Measurements from ENCODE around the gene PRKCD.

PRKCD gene

DNA sequence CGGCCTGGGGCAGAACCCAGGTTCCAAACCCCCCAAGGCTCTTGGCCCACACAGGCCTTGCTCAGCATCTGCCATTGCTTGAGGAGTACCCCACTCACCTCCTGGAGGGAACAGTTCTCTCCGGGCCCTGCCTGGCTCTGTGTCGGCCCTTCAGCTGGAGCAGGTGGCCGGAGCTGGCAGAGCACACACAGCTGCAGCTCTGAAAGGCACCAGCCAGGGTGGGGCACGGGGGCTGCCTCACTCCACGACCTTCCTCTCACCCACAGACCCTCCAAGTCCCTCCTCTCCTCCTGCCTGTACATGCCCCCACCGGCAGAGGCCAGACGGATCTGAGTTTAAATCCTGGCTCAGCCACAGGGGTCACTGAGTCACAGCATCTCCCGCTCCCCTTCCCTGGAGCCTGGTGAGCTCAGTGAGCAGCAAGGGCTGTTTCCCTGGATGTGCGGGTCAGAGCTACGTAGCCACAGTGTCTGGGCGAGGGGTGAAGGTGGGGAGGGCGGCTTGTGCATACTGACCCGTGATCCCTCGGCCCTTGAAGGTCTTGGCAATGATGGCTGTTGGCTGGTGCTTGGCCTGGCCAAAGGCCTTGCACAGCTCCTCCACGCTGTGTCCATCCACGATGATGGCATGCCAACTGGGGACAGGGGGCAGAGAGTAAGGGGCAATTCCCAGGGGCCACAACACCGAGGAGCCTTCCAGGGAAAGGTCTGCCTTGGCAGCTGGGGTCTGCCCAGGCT, 71.8 kb downstream of the PRKCD start:
- DNase-seq (ENCODE audit: low read depth), result no peak

DNA sequence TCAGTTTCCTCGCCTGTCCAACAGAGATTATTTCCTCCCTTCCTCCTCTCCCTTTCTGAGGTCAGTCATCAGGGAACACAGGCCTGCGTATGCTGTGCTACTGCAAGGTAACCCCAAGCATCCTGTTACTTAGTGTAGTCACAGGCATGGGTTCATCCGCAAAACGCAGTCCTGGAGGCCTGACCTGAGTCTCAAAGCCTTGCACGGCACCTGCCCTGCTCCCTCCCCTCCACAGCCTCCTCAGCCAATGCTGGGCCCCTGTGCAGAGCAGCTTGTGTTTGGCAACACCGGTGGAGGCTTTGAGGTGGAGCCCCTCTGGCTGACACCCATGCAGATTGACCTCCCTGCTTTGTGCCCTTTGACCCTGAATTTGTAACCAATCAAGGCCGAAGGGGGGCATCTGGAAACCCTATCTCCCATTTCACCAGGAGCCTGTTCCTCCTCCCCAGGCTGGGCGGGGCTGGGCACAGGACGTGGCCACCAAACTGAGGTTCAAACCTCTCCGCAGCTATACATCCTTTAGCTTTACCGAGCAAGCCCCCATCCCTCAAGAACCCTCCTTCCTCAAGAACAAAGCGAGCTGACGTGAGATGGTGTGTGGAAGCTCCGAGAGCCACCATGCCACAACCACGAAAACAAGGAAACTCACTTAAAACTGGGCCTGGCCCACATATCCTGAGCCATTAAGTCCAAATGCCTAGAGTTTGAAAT, 73.3 kb downstream of the PRKCD start:
- no peak for DNase-seq (ENCODE audit: low read depth)

DNA sequence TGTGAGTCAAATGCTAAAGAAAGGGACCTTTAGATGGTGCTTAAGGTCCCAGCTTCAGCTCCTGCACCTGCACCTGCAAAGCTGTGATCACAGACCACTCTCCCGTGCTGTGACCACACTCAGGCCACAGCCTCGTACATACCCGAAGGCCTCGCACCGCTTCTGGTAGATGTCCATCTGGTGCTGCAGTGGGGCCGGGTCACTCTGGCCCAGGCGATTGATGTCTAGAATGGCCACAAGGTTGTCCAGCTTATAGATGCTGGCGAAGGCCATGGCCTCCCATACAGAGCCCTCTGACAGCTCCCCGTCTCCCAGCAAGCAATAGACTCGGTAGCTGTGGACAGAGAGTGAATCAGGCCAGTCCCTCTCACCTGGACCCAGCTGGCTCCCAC, 73.8 kb downstream of the PRKCD start:
- DNase-seq (ENCODE audit: low read depth), result no peak

DNA sequence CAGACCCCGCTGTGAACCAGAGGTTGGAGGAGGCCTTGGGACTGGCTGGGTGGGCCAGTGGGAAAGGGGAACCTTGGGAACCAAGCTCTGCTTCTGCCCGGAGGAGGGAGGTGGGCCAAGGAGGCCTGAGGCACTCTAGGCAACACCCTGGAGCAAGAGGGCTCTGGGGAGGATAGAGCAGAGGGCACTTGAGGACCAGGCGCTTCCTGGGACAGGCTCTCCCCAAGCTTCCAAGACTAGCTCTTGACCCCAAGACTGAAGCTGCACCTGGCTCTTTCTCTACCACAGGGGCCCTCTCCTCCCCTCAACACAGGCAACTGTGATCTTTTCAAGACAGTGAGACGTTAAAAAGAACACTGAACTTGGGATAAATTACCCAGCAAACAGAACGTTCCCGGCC, 74.5 kb downstream of the PRKCD start:
- no peak for DNase-seq (ENCODE audit: low read depth)

DNA sequence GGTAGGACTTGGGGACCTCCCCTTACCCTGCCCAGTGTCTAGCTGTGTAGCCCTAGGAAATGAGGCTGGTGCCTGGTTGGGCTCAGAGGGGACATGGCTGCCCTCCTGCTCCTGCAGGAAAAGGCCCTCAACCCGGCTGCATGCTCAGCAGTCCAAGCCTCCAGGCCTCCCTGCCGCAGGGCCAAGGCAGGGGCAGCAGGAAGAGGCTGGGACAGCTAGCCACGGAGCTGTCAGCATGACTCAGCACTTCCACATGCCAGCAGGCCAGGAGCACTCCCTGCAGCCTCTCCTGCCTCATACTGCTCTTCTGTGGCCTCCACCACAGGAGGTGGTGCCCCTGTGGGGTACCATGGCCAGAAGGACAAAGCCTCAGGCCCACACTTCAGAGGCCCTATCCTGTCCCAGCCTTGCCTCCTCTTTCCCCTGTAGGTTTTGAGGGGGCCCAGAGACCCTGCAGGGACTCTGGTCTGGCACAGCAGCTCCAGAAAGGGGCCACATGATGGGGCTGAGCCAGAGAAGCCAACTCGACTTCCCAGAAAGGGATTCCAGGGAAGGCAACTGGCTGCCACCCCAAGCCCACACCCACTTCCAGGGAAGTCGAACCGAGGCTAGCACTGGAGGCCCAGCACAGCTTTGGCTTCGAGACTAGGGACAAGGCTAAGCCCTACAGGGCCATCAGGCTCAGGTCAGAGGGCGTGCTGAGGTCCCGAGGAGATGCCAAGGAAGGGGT, 75.3 kb downstream of the PRKCD start:
- DNase-seq (ENCODE audit: low read depth), result no peak

DNA sequence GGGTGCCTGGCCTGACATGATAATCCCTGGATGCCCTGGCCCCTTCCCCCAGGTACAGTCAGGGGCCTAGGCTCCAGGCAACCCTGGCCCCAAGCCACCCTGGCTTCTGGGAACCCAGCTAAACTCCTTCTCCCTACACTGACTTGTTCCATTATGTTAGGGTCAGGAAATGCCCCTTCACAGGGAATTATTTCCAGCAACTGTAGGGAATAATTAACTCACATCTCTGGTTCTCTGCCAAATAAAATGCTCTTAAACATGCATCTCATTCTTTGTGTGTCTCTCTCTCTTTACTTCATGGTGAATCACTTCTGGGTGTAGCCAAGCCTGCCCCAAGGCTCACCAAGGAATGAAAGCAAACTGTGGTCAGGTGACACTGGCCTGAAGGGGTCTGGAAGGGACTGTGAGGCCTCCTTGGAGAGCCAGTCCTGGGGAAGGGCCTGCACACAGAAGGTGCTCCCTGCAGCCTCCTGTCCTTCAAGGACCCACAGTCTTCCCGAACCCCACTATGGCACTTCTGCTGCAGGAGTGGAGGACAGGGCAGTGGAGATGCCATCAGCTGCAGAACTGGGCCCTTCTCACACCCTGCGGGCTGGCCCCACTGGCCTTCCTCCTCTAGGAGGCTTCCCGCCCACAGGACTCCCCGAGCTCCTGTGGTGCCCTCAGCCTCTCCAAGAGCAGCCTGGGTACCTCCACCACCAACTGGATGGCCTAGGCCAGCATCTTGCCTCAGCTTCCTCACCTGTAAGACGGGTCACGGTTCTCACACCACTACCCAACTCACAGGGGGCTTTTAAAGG, 77.2 kb downstream of the PRKCD start:
- DNase-seq (ENCODE audit: low read depth), result no peak

DNA sequence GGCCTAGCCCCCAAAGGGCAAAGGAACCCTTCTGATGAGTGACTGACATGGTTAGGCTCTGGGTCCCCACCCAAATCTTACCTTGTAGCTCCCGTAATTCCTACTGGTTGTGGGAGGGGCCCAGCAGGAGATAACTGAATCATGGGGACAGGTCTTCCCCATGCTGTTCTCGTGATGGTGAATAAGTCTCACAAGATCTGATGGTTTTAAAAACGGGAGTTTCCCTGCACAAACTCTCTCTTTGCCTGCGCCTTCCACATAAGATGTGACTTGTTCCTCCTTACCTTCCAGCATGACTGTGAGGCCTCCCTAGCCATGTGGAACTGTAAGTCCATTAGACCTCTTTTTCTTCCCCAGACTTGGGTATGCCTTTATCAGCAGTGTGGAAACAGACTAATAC, 77.9 kb downstream of the PRKCD start:
- DNase-seq (ENCODE audit: low read depth), result no peak

DNA sequence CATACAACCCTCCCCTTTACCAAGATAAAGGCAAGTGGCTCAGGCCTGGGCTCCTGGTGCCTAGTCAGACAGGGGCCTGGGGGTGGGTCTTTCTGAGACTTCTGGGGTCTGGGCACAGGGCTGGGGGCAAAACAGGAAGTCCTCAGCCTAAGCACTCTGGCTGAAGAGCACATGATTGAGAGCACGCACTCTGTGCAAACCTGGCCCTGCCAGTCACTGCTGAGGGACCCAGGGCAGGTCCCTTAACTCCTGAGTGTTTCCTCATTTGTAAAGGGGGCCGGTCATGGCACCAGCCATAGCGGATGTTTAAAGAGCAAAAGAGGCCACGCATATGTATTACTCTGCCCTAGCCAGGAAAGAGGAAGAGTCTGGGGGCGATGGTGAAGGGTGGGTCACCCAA, 78.8 kb downstream of the PRKCD start:
- DNase-seq (ENCODE audit: low read depth), result no peak

DNA sequence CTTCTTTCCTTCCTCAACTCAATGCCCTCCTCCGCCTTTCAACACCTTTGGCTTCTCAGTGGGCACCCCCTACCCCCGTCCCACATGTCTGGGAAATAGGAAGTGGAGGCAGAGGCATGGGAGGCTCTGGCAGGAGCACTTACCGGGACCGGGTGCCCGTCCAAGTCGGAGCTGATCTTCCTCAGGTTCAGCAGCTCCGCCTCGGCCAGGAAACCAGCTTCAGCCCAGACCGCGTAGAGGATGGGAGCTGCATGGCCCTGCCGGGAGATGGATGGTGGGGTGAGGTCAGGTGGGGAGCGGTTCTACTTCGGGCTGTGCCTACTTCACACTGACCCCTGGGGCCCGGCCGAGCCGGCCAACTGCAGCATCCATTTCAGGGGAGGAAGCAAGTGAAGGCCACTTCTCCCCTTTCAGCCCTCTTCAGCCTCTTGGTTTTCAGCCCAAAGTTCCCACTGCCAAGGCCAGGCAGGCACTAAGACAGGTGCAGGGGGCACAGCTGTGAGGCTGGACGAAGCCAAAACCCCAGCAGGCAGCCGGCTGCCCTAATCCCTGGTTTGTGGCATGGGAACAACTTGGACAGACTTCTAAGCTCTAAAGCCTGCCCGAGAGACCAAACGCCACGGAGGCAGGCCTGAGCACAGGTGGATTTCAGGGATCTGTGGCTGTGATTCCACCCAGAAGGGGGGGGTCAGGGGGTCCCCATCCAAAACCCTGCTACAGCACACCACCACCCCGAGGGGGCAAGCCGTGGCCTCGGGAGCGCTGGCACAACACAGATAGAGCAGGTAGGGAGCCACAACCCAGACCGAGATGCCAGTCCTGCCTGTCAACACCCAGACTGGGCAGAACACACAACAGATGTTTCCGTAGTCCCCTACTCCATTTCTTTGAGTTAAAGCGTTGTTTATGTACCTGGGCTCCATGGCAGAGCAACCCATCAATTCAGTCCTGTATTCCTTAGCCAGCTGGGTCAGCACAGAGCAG, 80.3 kb downstream of the PRKCD start:
- no peak for DNase-seq (ENCODE audit: low read depth)

DNA sequence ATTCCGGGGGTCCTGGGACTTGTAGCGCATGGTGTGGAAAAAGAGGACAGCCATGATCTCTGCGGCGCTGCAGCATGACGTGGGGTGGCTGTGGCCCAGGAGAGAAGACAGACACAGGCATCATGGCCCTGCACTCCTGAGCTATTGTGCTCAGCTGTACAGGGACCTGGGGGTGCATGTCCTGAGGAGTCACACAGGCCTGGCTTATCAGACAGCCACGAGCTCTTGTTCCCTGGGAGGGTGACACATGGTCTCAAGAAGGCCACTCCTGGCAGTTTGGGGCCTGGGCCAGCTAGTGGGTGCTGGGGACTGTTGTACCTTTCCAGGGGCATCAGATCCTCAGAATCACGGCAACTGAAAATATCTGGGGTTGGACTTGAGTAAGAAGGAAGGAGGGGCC, 81.1 kb downstream of the PRKCD start:
- no peak for DNase-seq (ENCODE audit: low read depth)
